Endometrium (tissue), 2 donors: Measurements from ENCODE around the gene TSPAN10.
"Not testable (repeated sequence)": the region's sequence is repeated elsewhere in the genome, so short reads cannot be mapped to it uniquely, and the experiment has no call there.

Experiments
- FAIRE-seq: peaks from 2 replicates; lab custom pipeline; 2012; peaks lifted over from hg19 to GRCh38; lab: Jason Lieb, UNC
- donor health status: control.
- donor health status: control.

The TSPAN10 gene

DNA sequence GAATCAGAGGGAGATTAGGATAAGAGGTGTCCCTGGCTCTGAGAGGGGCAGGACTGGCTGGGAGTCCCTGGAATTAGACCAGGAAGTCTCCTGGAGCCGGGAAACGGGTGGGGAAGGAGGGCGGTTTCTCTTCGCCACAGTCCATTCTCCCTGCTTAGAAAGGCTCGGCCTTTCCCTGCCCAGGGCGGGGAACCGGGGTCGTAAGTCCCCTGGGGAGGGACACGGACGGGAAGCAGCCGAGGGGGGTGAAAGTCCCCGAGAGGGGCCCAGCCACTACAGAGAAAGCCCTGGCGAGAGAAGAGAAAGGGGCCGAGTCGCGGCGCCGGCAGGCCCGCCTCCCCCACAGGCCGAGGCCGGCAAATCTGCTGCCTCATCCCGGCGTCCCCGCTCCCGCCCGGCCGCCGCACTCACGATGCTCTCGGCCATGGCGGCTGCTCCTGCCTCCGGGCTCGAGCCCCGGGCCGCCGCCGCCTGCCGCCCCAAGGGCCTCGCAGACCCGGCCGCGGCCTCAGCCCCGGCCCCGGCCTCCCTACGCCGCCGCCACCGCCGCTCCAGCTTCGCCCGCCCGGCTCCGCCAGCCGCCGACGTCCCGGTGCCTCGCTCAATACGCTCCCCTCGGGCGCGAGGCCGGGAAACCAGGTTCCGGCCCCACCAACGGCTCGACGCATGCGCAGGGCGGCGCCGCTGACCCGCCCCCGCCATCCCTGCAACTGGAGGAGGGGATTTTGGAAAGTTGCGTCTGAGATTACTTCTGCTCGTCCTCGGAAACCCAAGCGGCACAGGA, at the start of gene TSPAN10, which contains the start of gene NPLOC4:
Gene TSPAN10 (plus strand): TSS at position 692 of the 784 bp plus-strand sequence. CDS start 5,217 bp downstream, outside the sequence.
Gene NPLOC4 (minus strand): TSS at position 608 of the 784 bp plus-strand sequence. CDS start 182 bp downstream, at position 426.
- FAIRE-seq = no peak

DNA sequence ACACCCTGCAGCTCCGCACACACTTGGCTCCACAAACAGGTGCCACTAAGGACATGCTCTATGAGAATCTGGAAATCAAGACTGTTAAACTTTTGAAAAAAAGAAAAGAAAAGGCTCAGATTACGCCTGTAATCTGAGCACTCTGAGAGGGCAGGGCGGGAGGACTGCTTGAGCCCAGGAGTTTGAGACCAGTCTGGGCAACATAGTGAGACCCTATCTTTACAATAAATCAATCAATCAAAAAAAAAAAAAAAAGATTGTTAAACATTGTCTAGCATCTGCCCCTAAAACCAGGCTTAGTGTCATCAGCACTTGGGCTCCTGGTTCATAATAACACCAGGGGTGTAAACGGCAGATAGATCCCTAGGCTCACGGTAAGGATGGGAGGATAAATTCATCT, 47.4 kb upstream of the TSPAN10 start:
- no peak for FAIRE-seq

DNA sequence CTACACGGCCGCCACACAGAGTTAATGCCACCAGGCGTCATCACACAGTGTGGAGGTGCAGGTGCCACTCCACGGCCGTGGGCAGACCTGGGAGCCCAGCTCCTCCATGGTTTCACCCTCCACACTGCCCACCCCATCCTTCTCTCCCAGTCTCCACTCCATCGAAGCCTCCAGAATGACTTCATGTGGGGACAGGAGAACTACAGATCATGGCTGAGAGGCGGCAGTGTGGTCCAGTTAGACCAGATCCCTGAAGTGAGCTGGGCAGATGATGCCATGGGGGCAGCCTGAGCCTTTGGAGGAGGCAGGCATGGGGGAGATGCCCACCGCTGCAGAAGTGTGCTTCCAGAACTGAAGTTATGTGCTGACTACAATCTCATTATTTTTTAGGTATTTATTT, 46.9 kb upstream of the TSPAN10 start:
- no peak for FAIRE-seq

DNA sequence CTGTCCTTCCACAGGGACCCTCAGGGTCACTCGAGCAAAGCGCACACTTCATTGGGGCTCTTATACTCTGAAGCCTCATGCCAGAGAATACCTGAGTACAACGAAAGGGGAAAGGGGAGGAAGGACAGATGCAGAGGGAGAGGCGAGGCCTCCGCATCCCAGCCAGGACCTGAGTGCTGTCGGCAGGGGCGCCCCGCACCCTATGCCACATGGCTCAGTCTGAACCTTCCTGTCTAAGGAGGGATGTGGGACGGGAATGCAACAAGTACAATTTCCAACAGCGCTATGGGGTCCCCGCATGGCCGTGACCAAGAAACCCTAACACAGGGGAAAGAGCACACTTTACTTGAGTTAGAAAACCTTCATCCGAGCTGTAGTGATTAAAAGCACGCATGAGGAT, 45.0 kb upstream of the TSPAN10 start:
- no peak for FAIRE-seq

DNA sequence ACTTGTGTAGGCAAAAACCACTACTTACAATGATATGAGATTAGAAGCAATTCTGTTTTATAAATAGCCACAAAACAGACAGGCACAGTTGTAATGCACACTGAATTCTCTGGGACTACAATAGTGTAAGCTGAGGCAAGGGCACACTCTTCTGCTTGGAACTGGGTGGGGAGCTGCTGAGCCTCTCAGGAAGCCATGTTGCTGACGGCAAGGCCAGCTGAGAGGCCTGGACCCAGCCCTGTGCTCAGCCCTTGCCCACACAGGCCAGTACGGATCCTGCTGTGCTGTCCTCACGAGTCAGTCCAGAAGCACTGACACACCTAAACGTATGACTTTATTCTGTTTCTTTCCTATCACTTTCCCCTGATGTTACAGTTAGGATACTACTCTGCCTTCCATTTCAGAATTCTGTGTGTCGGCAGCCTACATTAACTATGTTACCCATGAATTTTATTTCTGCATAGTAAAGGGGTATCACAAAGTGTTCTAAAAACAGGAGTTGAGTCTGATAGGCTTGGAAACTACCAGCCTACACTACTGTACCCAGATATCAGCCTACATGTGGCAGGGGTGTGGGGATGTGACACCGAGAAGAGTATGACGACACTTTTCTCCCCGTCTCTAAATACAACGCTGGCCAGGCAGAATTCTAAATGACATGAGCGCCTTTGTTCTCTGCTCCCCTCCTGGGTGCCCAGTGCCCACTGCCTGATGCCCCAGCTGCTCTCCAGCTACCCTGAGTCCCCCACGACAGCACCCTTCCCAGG, 43.7 kb upstream of the TSPAN10 start:
- no peak for FAIRE-seq

GRCh38 chr17:81599719-81600486, 37.1 kb upstream of the TSPAN10 start:
- FAIRE-seq = no peak

DNA sequence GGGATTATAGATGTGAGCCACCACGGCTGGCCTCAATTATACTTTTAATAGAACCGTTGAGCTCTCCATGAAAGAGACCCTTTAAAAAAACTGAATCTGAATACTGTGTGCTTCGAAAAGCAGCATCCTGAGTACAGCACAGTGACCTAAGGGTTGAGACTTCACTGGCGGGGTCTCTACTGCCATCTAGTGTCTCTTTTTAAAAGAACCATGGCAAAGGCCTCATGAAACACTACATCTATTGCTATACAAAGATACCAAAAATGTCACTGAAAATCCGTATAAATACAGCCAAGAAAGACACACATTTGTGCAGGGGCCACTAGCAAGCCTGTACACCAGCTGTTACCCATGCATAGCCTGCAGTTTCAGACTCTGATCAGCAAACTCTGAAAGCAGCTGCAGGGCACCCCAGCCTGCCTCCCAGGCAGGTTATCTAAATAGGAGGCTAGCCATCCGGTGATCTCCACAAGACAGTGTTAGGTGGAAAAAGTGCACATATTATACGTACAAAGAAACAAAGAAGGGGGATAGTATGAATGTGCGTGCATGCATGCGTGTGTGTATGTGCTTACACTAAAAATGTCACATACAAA, 35.4 kb upstream of the TSPAN10 start:
- FAIRE-seq = no peak

GRCh38 chr17:81603846-81604610, 33.0 kb upstream of the TSPAN10 start:
- FAIRE-seq = no peak

DNA sequence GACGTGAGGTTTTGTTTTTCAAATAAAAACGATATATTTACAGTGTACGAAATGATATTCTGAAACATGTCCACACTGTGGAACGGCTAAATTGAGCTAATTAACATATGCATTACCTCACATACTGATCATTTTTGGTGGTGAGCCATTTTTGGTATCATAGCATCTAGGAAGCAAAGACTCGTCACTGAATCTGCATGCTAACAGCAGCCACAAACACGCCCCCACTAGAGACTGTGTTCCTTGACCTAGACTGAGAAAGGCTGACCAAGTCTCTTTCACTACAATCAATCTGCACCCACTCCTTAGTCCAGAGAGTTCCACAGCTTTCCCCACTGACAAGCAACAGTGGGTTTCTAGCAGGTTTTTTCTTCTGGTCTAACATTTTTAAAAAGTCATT, 29.6 kb upstream of the TSPAN10 start:
- no peak for FAIRE-seq

DNA sequence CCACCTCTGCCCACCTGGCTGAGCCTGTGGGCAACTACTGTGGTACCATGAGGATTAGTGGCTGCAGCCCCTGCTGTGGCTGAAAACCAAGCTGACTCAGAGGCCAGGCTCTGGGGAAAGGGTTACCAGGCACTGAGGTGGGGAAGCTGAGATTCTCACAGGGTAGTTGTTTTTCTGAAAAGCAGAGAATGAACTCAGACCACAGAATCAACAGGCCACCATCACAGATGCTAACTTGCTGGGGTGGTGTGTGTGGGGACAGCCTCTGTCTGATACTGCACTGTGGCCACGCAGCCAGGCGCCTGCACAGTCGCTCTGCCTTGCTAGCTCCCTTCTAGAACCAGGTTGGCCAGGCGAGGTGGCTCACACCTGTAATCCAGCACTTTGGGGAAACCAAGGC, 28.9 kb upstream of the TSPAN10 start:
- FAIRE-seq = no peak

DNA sequence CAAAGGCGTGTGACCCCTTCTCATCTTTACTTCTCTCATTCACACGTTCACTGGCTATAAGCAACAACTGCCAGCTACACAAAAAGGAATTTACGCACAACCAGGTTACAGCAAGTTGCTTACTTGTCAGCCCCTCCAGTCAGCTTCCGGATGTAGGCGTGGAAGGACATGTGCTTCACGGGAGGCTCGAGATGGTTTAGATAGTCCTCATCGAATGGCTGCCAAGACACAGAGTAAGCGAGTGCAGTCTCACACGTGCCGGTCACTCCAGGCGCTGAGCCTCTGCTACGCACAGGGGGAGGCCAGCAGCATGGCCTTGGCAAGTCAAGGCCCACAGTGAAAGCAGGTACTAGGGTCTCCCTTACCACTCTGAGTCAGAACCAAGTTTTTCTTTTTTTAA, 28.4 kb upstream of the TSPAN10 start:
- FAIRE-seq = no peak

DNA sequence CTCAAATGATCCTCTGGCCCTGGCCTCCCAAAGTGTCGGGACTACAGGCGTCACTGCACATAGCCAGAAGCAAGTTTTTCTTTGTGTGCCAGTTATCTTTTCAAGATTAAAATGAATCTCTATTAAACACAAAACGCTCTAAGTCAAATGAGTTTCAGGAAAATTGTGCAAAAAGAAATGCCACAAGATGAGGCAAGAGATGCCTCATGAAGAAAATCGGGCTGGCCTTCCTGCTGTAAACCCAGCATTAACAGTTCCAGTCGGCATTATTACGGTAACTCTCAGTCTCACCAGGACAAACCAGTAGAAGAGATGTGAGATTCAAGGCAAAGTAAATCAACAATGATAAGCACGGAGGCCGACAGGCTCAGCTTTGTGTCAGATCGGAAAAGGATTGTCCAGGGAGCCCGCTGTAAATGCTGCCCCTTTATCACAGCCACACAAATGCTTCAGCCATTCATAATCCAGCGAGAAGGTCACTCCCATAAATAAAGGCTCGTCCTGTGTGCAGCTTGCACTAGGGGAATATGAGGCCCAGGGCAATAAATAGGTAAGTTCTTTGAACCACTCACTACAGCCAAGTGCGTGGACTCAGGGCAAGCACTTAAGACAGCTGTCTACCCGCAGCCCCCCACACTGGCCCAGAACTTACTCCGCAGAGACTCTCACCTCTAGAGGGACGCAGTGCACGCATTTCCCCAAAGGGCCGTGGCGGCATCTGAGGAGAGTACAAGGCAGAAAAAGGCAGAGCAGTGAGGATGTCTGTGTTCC, 27.3 kb upstream of the TSPAN10 start:
- FAIRE-seq = no peak

DNA sequence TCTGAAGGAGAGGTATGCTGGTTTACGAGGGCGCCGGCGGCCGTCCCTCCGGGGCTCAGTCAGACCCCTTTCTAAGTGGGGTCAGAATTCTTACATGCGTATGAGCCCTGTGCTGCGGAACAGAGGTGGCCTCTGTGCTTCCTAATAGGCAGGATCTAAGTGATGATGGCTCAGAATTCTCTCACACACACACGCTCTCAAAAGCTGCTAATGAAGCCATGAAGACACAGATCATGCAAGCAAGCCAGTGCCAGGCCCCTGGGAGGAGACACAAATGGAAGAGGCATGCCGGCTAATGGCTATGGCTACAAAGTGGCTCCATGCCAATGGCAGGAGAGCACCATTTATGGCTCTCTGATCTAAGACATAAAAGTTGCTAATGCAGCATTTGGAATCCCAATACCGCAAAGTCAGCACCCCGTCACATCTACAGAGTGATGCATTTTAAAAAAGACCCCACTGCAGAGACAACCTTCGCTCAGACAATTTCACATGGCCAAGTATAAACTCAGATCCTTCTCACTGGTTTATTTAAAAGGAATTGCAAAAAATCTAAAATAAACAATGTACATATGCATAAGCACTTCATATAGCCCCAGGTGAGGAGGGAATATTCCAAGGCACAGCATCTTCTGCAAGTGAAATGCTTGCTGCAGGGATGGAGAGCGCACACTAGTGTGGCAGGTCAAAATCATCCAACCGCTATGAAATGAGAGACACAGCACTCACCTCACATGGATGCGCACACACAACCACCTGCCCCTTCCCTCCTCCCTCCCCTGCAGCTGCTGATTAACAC, 24.6 kb upstream of the TSPAN10 start:
- no peak for FAIRE-seq

DNA sequence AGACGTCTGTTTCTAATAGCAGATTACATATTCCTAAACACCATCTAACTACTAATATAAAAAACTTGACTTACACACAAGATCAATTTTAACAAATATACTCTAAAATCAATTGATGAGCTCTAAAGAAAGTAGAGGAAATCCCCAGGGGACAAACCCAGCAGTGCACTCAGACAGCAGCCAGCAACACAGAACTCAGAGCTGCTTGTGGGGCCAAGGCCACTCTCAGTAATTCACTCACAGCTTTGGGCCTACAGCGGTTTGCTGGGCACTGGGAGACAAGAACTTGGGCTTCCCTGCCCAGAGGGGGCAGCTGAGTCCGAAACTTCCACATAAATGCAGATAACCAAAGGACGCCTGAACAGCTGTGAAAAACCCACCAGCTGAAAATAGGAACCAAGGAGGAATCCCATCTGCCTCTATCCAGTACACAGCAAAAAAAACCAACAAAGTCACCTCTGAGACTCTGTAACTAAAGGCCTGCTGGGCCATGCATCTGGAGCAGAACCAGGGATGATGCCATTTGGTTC, 21.5 kb upstream of the TSPAN10 start:
- FAIRE-seq = no peak

DNA sequence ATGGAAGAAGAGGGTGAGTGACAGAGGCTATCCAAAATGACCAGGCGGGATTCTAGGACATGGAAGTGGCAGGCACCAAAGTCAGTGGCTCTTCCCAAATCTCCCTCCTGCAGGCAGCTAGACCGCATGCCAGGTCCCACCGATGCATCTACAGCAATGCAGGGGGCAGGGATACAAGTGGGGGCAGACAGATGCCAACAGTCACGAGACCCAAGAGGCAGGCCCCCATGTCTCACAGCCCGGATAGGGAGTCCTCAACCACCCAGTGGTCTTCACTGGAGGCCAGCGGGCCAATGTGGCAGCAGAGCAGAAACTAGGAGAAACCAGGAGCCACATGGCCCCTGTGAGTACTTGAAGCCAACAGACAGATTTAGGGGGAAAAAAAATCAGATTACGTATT, 20.1 kb upstream of the TSPAN10 start:
- FAIRE-seq = no peak

DNA sequence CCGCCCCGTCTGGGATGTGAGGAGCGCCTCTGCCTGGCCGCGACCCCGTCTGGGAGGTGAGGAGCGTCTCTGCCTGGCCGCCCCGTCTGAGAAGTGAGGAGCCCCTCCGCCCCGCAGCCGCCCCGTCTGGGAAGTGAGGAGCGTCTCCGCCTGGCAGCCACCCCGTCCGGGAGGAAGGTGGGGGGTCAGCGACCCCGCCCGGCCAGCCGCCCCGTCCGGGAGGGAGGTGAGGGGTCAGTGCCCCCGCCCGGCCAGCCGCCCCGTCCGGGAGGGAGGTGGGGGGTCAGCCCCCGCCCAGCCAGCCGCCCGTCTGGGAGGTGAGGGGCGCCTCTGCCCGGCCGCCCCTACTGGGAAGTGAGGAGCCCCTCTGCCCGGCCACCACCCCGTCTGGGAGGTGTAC, 18.7 kb upstream of the TSPAN10 start:
- not testable (repeated sequence) for FAIRE-seq

DNA sequence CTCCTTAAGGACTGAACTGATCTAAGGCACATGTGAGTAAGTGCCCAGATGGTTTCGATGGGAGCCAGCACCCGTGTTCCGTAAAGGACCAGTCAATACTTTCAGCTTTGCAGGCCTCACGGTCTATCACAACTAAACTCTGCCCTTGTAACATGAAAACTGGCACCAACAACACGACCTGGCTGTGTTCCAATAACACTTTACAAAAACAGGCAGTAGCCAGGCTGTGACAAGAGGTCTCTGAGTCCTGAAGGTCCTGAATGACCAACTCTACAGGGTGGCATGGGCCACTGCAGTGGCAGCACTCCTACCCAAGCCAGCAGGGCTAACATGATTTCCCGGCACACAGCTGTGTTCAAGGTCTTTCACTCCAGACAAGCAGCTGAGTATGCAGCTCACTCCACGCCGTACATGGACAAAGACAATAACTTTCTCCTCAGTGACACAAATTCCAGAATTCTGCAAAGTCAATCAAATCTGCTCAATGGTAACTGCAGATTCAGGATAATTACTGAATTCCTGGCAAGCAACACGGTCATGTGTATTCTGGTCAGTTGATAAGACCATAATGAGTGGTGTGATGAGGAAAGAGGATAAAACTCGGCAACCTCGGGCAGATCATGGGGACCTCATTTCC, 15.4 kb upstream of the TSPAN10 start:
- FAIRE-seq = no peak

- no peak for FAIRE-seq
These were observed 6.7 kb upstream of the TSPAN10 start for GRCh38 chr17:81630274-81630673.

GRCh38 chr17:81631482-81631881, 5.5 kb upstream of the TSPAN10 start:
- FAIRE-seq = no peak
